ENCODE data around the gene PAXIP1.

Gene PAXIP1

GRCh38 chr7:154990964-154991540 lies 11.9 kb downstream of the PAXIP1 start:
- no peak for DNase-seq

GRCh38 chr7:154987571-154987970 lies 15.4 kb downstream of the PAXIP1 start:
- no peak for DNase-seq

DNA sequence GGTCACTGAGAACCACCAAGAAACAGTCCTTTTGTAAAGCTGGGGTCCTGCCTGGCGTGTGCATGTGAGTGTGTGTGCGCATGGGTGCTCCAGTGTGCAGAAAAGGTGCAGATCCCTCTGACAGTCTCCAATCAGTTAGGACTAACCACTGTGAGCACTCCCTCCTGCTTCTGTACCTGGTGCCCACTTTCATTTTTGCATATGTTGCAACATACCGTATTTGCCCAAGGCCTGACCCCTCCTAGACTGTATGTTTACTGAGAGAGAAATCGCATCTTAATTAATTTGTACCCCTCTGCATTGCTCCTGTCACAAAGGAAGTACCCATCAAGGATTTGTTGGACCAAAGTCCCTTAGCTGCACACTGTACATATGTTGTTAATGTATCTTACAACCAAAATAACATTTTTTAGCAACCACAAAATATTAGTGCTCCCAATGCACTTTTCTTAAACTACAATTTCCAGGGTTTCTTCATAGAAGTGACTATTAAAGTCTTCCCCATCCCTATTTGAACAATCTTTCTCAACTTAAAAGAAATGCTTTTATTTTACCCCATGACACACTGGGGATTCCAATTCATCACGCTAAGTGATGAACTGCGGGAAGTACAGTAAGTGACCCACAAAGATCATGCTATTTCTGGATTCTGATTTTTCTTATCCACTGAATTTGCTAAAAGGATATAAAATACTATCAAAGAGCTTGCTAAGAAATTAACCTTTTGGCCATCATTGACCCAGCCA lies 16.6 kb downstream of the PAXIP1 start:
- DNase-seq, result no peak

GRCh38 chr7:154985230-154985629 lies 17.7 kb downstream of the PAXIP1 start:
- DNase-seq, result no peak

DNA sequence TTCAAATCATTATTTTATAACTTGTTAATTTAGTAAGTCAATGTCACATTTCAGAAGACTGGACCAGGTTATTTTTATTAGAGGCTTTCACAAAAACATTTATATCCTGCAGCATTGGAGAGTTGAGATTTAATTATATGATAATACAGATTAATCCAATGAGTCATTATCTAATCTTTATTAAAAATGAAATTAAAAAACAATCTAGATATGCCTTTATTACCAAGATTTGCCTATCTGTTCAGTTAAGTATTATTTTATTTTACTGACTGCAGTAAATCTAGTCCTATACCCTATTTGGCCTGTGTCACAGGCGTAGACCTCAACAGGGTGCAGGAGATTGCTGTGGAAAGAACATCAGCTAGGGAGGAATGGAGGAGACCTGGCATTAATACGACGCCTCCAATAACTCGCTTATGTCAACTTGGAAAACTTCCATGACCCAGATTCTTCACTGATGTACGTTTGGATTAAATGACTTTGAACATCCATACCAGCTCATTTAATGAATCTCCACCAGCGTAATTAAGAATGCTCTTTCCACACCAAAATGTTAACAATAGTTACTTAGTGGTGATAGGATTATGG lies 18.2 kb downstream of the PAXIP1 start:
- no peak for DNase-seq

- no peak for DNase-seq
These were observed 24.9 kb downstream of the PAXIP1 start for GRCh38 chr7:154978017-154978416.

DNA sequence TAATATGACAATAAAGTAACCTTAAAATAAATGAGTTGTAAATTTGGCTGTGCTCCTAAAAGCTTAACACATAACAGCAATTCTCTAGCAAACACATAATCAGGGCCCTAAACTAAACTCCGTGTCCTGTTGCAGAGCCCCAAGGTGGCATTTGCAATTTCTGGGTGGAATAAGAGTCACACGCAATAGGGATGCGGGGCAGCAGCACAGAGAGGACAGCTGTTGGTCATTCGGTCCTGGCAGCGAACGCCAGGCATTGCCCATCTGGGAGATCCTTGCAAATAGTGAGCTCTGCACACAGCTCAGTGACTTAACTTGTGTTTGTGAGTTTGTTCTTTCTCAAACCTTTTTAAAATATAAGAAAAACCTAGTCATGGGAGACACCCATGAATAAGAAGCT lies 25.7 kb downstream of the PAXIP1 start:
- no peak for DNase-seq

- no peak for DNase-seq
These were observed 26.1 kb downstream of the PAXIP1 start for GRCh38 chr7:154976844-154977243.

DNA sequence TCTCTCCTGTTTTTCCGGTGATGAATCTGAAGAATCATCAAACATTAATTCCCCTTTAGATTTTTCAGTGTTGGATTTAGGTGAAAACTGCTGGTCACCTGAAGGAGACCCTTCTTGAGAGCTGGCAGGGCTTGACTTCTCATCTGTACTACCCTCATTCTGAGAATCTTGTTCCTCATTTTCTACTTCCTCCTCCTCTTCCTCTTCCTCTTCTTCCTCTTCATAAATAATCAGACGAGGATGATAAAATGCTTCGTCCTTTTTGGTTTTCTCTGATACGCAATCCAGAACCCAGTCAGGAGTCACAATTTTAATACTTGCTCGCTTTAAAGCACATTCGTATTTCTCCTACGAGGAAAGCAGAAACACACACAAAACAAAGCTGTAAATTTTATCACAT lies 26.9 kb downstream of the PAXIP1 start:
- no peak for DNase-seq

GRCh38 chr7:154973381-154973780 lies 29.5 kb downstream of the PAXIP1 start:
- no peak for DNase-seq

- DNase-seq, result no peak
These were observed 34.5 kb downstream of the PAXIP1 start for GRCh38 chr7:154968336-154969001.

GRCh38 chr7:154967401-154967955 lies 35.4 kb downstream of the PAXIP1 start:
- DNase-seq, result no peak

- DNase-seq, result no peak
These were observed 37.9 kb downstream of the PAXIP1 start for GRCh38 chr7:154965014-154965413.

GRCh38 chr7:154960063-154960790 lies 42.7 kb downstream of the PAXIP1 start:
- no peak for DNase-seq

DNA sequence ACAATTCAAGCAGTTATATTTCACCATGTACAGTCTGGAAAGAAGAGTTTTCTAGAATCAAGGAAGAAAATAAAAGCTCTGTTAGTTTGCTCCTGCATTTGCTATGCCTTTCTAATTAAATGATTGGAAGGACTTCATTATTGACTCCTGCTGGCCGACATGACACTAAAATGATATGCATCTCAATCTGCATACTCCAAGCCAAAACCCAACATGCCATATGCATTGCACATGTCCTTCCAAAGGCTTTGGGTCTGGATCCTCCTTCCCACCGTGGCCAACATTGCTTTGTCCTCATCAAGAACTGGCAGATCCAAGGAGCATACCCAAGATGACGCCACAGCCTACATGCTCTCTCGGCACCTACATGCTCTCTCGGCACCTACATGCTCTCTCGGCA lies 46.5 kb downstream of the PAXIP1 start:
- no peak for DNase-seq

DNA sequence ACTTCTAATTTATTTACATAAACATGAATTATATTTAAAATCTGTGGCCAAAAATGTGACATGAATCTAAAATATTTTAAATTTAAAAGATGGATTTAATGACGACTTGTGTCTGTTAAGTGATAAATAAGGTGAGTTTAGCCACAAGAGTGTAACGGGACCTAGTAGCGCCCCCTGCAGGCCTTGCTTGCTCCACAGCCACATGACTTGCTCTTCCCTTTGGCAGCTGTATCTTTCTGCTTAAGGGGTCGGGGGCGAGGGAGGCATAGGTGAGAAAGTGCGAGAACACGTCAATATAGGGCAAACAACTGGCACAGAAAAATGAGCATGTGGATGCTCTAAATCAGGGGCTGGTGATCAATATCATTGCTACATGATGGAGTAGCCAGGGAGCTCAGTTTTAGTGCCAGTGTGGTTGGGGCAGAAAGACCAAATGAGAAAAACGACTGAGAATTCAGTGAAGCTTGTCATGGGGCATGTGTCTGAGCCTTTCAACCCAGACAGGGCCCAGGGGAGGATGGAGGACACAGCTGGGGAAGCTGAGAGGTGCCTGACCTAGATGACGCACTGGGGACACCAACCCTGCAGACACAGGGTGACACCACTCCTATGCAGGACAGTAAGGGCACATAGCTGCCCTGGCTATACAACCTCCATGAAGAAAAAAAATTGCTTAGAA lies 49.8 kb downstream of the PAXIP1 start:
- DNase-seq, result no peak

- no peak for DNase-seq
These were observed 52.0 kb downstream of the PAXIP1 start for GRCh38 chr7:154950960-154951359.

GRCh38 chr7:154947604-154948003 lies 55.3 kb downstream of the PAXIP1 start:
- DNase-seq, result no peak

GRCh38 chr7:154946166-154946565 lies 56.8 kb downstream of the PAXIP1 start:
- DNase-seq, result no peak

GRCh38 chr7:154943906-154944305 lies 59.0 kb downstream of the PAXIP1 start:
- DNase-seq, result no peak

GRCh38 chr7:154942691-154943090 lies 60.2 kb downstream of the PAXIP1 start:
- no peak for DNase-seq

- no peak for DNase-seq
These were observed 65.1 kb downstream of the PAXIP1 start for GRCh38 chr7:154937837-154938236.
